ENCODE data around the gene CDH1. TPM values are rescaled to one million over a fixed set of nuclear protein-coding genes. Genes with fewer than 3 reads are reported as not detected.
"Not testable (repeated sequence)": the region's sequence is repeated elsewhere in the genome, so short reads cannot be mapped to it uniquely, and the experiment has no call there.

Gene CDH1
- polyA plus RNA-seq, 1 experiment = 0.06 TPM

DNA sequence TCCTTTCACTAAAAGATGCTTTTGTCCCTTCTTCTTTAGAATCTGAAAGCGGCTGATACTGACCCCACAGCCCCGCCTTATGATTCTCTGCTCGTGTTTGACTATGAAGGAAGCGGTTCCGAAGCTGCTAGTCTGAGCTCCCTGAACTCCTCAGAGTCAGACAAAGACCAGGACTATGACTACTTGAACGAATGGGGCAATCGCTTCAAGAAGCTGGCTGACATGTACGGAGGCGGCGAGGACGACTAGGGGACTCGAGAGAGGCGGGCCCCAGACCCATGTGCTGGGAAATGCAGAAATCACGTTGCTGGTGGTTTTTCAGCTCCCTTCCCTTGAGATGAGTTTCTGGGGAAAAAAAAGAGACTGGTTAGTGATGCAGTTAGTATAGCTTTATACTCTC lies 96.2 kb downstream of the CDH1 start:
- no peak for TF ChIP-seq CTCF (IDR thresholded peaks at IDR 0.05; ENCODE audit: low read depth, low read length)
- Histone ChIP-seq H3K4me3 (ENCODE audit: low read depth, low read length) (no peak overlapping the region), H3K9me3 (ENCODE audit: control insufficient read depth, insufficient read depth, low read length) (no peaks in the 10 kb centered on the region), H3K27me3 (ENCODE audit: control insufficient read depth, insufficient read depth, low read length) (peaks cover 6% of the 10 kb centered on the region), H3K27ac (ENCODE audit: low read depth, low read length) (no peak overlapping the region)
- ChIA-PET POLR2A (interaction anchor here (0.7 kb wide), 1 partner anchor 29 kb away, joined by 4 read pairs; no protein-coding TSS in a partner anchor), CTCF (interaction anchor here (0.6 to 1.0 kb wide), 2 partner anchors 10 to 70 kb away, joined by 3 to 4 read pairs; partner anchors contain the start of gene TANGO6)
- no peak for DNase-seq (ENCODE audit: low read depth, low spot score)

GRCh38 chr16:68834550-68834949 lies 97.5 kb downstream of the CDH1 start:
- ChIA-PET POLR2A (no interaction called here), CTCF (interaction anchor here (1.0 to 2.1 kb wide), 4 partner anchors 8 to 306 kb away, joined by 3 to 5 read pairs (median 4); partner anchors contain the start of gene TANGO6)

GRCh38 chr16:68835970-68836369 lies 98.9 kb downstream of the CDH1 start:
- peaks cover 4% of the 10 kb centered on the region for H3K27me3 ChIP-seq (ENCODE audit: control insufficient read depth, insufficient read depth, low read length)
- no peak overlapping the region for H3K27ac ChIP-seq (ENCODE audit: low read depth, low read length)
- no peak overlapping the region for H3K4me3 ChIP-seq (ENCODE audit: low read depth, low read length)
- no peak for DNase-seq (ENCODE audit: low read depth, low spot score)
- CTCF ChIA-PET = no interaction called here
- POLR2A ChIA-PET = no interaction called here
- H3K9me3 ChIP-seq (ENCODE audit: control insufficient read depth, insufficient read depth, low read length) = no peaks in the 10 kb centered on the region
- no peak for TF ChIP-seq CTCF (IDR thresholded peaks at IDR 0.05; ENCODE audit: low read depth, low read length)

More at GRCh38 chr16:68834550-68834949, 97.5 kb downstream of the CDH1 start:
- Histone ChIP-seq H3K9me3 (ENCODE audit: control insufficient read depth, insufficient read depth, low read length) (no peaks in the 10 kb centered on the region), H3K4me3 (ENCODE audit: low read depth, low read length) (no peak overlapping the region), H3K27me3 (ENCODE audit: control insufficient read depth, insufficient read depth, low read length) (peaks cover 6% of the 10 kb centered on the region), H3K27ac (ENCODE audit: low read depth, low read length) (no peak overlapping the region)
- TF ChIP-seq CTCF (IDR thresholded peaks at IDR 0.05; ENCODE audit: low read depth, low read length) = no peak
- no peak for DNase-seq (ENCODE audit: low read depth, low spot score)

DNA sequence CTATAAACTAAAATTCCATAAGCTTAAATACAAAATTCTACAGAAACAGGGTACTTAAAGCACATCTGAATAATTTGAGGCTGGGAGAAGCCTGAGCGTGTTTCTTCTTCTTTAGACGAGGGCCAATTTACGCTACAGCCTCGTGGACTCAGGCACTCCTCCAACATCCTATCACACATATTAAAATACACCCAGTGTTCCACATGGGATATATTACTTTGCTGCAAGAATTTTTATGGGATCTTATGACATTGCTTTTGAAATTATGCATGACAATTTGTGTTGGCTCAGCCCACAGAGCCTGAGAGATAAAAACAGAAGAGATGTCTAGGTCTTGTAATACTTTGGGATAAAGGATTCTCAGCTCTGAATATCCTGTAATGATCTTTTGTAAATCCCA lies 102.7 kb downstream of the CDH1 start:
- CTCF ChIA-PET = interaction anchor here (1.4 kb wide), 1 partner anchor 284 kb away, joined by 4 read pairs; no protein-coding TSS in a partner anchor
- POLR2A ChIA-PET = no interaction called here
- H3K27ac ChIP-seq (ENCODE audit: low read depth, low read length) = no peak overlapping the region
- H3K4me3 ChIP-seq (ENCODE audit: low read depth, low read length) = no peak overlapping the region
- peaks cover 2% of the 10 kb centered on the region for H3K27me3 ChIP-seq (ENCODE audit: control insufficient read depth, insufficient read depth, low read length)
- DNase-seq (ENCODE audit: low read depth, low spot score) = no peak
- H3K9me3 ChIP-seq (ENCODE audit: control insufficient read depth, insufficient read depth, low read length) = no peaks in the 10 kb centered on the region
- no peak for TF ChIP-seq CTCF (IDR thresholded peaks at IDR 0.05; ENCODE audit: low read depth, low read length)

DNA sequence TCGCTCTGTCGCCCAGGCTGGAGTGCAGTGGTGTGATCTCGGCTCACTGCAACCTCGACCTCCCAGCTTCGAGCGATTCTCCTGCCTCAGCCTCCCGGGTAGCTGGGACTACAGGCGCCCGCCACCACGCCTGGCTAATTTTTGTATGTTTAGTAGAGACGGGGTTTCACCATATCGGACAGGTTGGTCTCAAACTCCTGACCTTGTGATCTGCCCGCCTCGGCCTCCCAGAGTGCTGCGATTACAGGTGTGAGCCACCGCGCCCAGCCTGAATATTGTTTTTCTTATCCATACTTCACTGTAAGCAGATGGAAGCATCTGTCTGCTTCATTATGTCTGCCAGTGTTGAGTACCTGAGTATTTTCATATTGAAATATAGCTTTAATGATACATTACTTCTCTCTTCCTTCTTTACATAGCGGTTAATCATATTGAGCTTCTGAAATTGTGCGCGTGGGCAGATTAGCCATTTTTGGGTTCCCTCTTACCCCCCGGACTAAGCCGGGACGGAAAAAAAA lies 105.9 kb downstream of the CDH1 start:
- peak overlapping the region; percentile 85 for H3K27ac ChIP-seq (ENCODE audit: low read depth, low read length)
- CTCF ChIA-PET = interaction anchor here (0.9 to 5.6 kb wide), 8 partner anchors 8 to 322 kb away, joined by 3 to 182 read pairs (median 5); no protein-coding TSS in a partner anchor
- POLR2A ChIA-PET = interaction anchor here (0.7 kb wide), 2 partner anchors 57 to 184 kb away, joined by 4 read pairs; no protein-coding TSS in a partner anchor

More for the DNA sequence above, 105.9 kb downstream of the CDH1 start:
- H3K27me3 ChIP-seq (ENCODE audit: control insufficient read depth, insufficient read depth, low read length); DNase-seq (ENCODE audit: low read depth, low spot score); H3K9me3 ChIP-seq (ENCODE audit: control insufficient read depth, insufficient read depth, low read length): not testable (repeated sequence)
- H3K4me3 ChIP-seq (ENCODE audit: low read depth, low read length) = peak overlapping the region; percentile 89
